Posterior vena cava (tissue), 2 donors: ENCODE data around the gene EFS. TPM values are rescaled to one million over a fixed set of nuclear protein-coding genes. Genes with fewer than 3 reads are reported as not detected.

Source experiments
- DNase-seq: peaks from one replicate; pipeline ENCODE4 v3.0.0-alpha.2; 2020; ENCODE audit warnings: low spot score
- intact Hi-C, 2 donors: fragments of 100-400 bp; cut with DNase I; formaldehyde crosslinking; loops; one replicate each; pipeline versions ENCODE4 v1.14.1 to v1.14.2; 2022 to 2023
- total RNA-seq, 2 donors: library from RNA; stranded (reverse); fragmentation: NEBNext Ultra II Directional; extraction: Animal tissue kit (Norgen Biotek cat#: 25700); gene quantifications; one replicate each; pipeline ENCODE4 v1.2.1, GENCODE V29; 2021
- donor health status: DM: yes; HTN: yes; CAD: no.
- donor health status: DM: yes; HTN: yes; CAD: no.

The EFS gene
- total RNA-seq, 2 donors from 2014 or later: 19.4 to 20.2 TPM

DNA sequence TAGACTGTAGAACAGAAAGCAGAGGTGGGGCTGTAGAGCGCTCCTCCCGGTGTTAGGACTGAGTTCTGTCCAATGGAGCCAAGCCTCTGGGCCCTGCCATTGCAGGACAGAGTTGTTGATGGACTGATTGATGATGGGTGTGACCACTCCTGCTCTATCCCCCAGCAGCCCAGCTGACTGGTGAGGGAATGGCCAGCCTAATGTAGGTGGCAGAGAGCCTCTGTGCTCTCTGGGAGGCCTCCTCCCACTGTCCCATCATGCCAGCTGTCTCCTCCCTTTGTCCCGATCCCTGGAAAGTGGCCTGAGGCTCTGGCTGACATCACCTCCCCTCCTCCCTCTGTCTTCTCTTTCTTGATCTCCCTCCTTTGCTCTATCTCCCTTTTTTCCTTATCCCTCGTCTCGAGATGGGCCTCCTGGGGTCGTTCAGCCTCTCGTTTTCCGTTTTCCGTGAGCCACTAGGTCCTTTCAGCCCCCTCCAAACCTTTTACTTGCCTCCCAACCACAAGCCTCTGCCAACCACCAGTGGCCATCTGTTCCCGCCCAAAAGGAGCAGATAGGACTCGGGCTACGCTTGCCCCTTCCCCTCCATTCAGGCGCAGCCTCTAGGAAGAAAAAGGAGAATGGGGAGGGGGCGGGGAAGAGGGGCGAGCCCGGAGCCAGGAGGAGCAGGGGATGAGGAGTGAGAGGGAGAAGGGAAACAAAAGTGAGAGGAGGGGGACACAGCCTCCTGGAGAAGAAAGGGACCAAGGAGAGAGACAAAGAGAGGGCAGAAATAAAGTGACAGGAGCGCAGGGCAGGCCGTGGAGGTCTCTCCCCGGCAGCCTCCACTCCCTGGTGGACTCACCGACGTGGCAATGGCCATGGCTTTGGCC, 572 bp downstream of the EFS start:
- intact Hi-C loops: no loop called here
- DNase-seq: no peak

DNA sequence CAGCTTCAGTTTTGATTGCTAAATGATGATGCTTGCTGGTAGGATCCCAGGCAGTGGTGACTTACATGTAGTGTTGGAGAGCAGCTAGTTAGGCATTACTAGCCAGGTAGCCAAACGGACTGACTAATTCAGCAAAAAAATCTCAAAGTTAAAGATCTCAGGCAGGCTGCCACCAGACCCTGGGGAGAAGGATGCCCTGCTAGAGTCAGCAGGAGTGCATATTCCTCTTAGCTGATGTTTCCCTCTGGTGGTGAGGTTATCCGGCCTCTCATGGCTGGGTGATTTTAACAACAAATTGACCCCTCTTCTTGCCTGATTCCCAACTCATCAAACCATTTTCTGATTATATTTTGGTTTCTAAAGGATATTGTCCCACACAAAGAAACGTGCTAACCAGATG, 2.8 kb downstream of the EFS start:
- intact Hi-C loops: no loop called here
- DNase-seq: no peak

DNA sequence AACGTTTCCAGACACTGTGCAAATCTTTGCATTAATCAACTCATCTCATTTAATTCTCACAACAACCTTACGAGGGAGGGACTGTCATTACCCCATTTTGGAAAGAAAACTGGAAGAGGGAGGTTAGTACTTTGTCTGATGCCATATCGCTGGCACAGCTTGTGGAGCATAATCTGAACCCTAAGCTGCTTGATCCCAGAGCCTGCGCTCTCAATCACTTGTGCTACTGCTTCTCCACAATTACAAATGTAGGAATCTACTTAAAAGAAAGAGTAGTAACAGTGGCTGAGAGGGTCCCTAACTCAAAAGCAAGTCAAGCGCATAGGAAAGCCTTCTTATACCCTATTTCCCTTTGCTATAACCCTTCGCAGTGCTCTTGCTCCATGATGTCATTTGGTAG, 3.2 kb downstream of the EFS start:
- intact Hi-C loops: no loop called here
- no peak for DNase-seq

DNA sequence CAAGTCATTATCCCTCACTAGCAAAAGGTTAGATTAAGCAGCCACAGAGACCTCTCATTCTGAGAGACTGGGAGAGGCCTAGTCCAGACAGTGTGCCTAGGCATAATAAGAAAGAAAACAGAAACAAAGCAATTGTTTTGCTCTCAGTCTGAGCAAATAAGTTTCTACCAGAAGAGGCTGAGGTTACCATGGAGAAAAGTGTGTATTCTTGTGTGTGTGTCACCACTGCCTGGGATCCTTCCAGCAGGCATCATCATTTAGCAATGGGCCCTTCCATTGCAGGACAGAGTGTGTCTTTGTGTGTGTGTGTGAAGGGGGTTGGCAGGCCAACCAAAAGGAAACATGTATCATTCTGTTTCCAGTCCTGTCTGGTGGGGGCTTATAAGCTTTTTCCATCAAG, 3.7 kb downstream of the EFS start:
- intact Hi-C loops: no loop called here

DNA sequence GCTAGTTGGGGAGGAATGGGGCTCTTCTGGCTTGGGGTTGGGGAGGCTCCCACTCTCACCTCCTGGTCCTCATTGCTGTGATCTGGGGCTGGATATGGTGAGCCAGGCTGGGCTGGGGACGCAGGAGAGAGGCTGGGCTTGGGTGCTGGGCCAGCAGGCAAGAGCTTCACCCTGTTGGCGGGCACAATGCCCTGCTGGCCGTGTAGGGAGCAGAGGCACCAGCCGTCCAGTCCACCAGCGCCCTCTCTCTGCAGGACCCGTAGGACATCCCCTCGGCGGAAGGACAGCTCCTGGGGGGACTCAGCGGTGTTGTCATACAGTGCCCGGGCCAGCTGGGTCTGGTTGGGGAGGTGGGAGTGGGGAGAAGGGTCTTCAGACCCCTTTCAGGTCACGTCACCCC, 4.5 kb downstream of the EFS start:
- intact Hi-C loops: no loop called here
- no peak for DNase-seq

More for the DNA sequence above, 3.7 kb downstream of the EFS start:
- no peak for DNase-seq

DNA sequence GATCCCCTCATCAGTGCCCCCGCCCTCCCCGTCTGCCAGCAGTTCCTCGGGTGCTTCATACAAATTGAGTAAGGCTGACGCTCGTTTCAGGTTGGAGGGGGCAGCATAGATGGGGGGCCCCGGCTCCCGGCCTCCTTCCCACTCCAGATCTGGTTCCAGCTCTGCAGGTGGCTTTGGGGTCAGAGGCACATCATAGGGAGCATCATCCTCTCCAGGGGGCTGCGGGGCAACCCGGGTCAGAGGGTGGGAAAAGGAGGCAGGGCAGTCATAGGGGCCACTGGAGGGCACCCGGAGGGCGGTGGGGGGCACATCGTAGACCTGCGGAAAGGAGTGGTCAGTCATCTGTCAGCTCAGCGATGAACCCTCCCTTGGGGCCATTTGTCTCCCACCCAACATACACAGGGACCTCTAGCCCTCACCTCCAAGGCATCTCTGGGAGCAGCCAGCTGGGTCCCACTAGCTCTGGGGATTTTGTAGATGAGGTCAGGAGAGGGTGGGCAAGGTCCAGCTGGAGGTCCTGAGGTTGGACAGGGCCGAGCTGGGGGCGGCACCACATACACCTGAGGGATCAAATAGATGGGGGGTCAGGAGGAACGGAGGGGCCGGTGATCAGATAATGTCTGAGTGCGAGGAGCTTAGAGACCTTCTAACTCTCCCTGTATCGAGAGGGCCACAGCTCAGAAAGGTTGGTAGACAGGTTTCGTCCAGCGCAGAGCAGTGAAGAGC, 5.1 kb downstream of the EFS start:
- no peak for DNase-seq

DNA sequence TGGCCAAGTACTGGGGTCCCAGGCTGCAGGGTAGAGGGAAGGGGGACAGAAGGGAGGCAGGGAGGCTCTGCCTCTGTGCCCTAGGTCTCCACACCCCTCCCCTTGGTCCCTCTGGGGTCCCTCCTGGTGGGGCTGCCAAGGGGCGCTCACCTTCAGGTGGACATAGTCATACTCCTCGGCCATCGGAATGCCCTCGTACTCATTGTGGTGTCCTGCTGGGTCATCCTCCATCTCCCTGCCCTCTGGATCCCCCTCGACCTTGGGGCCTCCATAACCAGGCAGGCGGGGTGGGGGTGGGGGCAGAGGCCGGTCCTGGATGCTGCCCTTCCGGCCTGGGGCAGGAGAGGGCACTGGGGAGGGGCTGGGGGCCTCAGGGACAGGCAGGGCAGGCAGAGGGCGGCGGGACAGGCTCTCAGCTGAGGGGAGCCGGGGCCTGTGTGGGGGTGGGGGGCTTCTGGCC, 5.8 kb downstream of the EFS start:
- no peak for DNase-seq
- intact Hi-C loops: no loop called here

More for the DNA sequence above, 5.1 kb downstream of the EFS start:
- intact Hi-C loops: no loop called here

DNA sequence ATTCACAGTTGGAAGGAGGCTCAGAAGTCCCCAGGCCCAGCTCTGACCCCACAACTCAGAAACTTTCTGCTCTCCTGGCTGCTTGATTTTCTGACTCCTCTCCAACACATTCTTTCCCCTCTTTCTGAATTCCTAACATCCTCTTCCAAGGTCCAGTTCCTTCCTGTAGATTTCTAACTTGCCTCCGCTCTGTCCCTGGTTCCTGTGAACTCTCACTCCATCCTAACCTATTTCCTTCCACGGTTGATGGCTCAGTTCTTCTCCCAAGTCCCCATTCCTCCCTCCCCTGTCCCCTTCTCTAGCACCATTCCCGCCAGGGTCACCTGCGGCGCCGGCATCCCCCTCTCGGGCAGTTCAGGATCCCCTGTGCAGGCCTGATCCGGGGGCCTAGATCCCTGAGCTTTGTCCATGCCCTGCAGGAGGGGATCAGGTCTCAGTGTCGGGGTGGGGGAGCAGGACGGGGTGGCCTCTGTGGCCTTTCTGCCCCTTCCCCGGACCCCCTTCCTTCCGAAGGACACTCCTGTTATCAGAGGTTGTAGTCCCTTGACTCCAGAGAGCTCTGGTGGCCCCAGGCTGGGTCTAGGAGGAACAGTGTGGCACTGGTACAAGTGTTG, 6.3 kb downstream of the EFS start:
- no peak for DNase-seq
- intact Hi-C loops: no loop called here

DNA sequence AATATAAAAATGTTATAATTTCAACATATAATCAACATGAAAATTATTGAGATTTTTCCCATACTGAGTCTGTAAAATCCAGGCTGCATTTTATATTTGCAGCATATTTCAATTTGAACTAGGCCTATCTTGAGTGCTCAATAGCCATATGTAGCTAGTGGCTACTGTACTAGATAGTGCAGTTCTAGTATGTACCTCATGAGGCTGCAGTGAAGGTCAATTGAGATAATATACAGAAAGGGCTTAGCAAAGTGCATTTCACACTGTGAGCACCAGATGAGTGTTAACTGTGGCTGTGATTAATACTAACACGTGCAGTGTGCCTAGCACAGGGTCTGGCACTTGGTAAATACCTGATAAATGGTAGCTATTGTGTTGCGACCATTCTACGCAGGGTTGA, 6.9 kb downstream of the EFS start:
- DNase-seq: no peak
- intact Hi-C loops: no loop called here

DNA sequence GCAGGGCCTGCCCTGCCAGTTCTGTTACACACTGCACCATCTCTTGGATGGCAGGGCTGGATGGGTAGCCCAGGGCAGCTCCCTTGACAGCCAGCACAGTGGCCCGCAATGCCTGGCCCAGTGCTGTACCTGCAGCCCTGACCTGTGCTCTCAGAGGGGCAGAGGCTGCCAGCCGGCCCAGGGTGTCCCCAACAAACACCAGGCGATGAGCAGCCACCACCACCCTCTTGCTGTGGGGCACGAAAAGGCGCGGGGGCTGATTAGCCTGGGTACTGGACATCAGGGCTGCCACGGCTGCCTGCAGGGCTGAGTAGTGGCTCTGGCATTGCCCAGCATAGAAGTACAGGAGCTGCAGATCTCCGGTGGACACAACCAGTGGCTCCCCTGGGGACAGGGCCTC, 7.7 kb downstream of the EFS start:
- intact Hi-C loops: no loop called here
- DNase-seq: peak; percentile 68

DNA sequence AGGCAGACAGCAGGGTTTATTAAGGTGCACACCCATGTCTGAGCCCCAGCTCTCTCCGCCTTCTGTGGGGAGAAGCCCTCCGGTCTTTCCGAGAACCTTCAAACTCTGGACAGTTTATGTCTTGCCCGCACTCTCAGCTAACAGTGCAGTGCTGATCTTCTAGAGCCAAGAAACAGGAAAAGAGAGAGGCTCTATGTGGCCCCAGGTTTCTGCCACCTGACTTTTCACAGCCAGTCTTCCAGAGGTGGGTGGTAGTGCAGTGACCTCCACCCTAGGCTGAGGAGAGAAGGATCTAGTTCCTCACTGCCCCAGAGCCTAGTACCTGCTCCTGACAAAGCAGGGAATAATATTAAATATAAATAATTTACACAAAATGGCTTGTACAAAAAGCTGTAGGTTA, 8.3 kb downstream of the EFS start:
- DNase-seq: no peak

DNA sequence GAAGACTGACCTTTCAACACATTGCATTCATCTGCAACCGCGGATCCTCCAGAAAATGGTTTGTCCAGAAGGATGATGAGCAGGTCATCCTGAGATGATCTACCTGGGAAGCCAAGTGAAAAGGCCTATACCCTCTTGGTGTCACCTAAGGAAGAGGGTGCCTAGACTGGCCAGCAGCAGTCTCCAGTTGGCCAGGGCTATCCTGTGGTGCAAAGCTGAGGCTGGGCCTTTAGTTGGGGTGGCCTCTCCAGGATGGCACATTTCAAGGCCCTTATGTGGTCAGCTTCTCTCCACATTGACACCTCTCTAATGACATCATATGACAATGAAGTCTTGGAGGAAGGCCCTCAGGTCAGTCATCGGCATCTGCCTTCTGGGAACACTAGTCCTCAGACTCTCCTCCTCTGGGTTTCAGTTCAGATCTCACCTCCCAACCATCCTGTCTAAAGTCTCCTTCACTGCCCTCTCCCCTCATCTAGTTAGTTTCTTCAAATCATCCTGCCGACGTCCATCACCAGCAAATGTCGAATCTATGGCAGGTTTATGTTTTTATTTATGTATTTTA, 9.0 kb downstream of the EFS start:
- DNase-seq: no peak
- intact Hi-C loops: no loop called here

More for the DNA sequence above, 8.3 kb downstream of the EFS start:
- intact Hi-C loops: no loop called here

DNA sequence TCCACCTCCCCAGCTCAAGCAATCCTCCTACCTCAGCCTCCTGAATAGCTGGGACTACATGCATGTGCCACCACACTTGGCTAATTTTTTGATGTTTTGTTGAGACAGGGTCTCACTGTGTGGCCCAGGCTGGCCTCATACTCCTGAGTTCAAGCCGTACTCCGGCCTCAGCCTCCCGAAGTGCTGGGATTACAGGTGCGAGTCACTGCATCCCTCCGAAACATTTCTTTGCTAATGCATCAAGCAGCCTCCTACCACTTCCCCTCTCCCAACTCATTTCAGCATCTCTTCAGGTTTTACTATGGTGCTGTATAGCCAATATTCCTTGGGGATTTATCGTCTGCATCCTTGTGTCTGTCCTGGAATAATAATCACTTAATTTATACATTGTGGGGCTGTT, 10.0 kb downstream of the EFS start:
- intact Hi-C loops: no loop called here
- no peak for DNase-seq

DNA sequence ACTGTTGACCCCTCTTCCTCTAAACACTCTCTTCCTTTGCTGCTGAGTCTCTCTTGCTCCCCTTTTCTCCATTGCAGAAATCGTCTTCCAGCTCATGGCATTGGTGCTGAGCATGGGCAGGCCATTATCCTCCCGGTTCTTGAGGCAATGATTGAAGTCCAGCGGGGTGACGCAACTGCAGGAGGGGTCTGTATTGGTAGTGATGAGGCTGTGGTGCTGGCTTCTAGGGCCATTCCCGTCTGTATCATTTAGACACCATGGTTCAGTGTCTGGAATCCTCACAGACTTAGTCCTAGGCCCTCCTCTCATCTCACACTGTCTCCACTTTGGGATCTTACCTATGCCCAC, 11.6 kb downstream of the EFS start:
- intact Hi-C loops: no loop called here
- DNase-seq: no peak

DNA sequence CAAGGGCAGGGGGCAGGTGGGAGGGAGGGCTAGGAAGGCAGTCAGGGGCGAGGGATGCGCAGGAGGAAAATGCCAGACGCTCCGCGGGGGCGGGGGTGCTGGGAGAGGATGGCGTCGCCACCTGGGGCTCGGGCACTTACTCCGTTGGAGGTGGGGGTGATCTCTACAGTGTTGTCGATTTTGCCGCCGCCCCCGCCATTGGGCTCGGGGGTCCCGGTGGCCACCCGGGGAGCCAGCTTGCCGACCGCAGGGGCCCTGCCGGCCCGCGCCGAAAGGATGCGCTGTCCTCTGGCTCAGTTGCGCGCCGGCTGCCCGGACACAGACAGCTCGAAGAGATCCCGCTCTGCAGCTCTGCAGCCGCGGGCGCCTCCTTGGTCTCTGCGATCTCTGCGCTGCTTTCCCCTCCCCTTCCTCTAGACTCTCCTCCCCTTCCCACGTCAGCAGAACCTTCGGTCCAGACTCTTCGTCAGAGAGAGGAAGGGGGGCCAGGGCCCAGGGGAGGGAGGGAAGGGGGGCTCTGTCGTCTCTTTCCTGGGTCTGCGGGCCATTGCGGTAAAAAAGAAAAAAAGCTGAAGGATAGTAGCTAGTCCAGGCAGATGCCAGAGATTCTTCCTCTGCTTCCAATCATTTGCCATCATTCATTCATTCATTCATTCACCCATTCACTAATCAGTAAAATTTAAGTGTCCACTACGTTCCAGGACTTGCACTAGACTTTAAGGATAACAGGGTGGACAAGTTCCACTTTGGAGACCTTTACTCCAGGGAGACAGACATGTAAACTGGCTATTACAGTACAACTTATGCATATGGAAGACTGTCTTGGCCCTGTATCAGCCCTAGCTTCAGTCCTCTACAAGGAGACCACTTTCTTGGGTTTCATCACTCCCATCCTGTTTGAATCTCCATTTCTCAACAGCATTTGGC, 12.2 kb downstream of the EFS start, which contains the start of gene SLC22A17:
TSS of gene SLC22A17 (minus strand) at position 382 of the 927 bp plus-strand sequence.
- peak; percentile 93 for DNase-seq
- intact Hi-C loops: no loop called here

DNA sequence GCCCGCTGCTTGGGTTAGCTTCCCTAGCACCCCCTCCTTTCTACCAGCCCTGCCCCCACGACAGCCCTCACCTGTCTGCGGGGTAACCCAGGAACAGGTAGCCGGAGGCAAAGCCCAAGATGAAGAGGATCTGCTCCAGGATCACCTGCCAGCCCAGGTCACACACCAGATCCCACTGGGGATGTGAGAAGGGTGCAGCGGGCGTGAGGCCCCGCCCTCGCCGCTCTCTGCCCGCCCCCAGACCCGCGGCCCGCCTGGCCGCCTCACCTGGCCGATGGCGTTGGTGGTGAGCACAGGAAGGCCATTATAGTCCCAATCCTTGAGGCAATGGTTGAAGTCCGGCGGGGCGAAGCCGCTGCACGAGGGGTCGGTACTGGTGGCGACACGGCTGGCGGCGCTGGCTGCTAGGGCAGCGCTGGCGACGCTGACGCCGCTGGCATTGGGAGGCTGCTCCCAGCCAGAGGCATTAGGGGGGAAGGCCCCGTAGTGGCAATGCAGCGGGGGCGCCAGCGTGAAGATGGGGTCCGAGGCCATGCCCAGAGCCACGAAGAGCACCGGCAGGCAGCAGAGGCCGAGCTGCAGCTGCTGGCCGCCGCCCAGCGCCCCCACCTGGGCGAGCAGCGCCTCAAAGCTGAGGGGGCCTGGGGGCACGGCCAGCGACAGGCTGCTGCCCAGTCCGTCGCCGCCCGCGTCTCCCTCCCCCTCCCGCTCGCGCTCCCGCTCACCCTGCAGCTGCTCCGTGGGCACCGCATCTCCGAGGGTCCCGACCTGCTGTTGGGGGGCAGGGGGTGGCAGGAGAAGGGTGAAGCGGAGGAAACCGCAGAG, 13.1 kb downstream of the EFS start:
- intact Hi-C loops: no loop called here
- no peak for DNase-seq

DNA sequence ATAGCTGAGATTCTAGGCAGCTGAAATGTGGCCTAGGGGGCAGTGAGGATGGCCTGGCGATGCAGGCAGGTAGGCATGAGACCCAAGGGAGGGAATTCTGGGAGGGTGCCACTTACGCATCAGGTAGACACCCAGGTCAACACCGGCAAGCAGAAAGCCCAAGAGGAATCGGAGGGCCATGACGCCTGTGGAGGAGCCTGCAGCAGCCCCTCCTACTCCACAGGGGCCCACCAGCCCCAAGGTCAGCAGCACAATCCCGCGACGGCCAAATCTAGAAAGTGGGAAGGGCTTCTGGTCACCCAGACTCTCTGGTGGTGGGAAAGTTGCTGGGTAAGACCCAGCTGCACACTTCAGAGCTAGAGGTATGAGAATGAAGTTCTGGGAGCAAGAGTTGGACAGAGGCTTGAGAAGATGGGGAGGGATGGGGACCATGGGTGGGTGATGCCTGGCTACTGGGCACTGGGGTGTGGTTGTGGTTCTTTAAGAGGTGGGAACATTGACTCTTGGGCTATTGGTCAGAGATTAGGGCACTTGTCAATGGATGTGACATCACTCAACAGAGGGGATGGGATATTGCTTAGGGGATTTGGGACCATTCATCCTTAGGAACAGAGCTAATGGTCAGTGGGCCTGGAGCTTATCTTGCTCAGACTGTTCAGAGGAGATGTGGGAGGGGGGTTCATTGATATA, 15.7 kb downstream of the EFS start:
- intact Hi-C loops: no loop called here
- no peak for DNase-seq

DNA sequence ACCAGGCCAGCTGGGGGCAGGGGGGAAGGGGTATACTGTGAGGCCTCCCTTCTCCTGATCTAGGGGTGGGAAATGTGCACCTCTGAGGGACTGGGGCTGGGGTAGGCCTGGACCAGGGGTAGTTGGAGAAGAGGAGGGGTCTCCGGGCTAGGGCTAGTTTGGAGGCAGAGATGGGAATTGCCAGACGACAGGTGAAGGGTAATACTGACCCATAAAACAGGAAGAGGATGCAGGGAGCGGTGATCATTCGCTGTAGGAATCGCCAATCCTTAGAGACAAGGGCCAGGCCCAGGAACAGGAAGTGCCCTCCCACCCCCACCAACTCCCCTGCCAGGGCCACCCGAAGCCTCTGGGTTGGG, 16.7 kb downstream of the EFS start:
- intact Hi-C loops: no loop called here
- DNase-seq: no peak
